ENCODE data around the gene ECSCR.
"Not testable (repeated sequence)": the region's sequence is repeated elsewhere in the genome, so short reads cannot be mapped to it uniquely, and the experiment has no call there.

Gene ECSCR

GRCh38 chr5:139446956-139447779 lies 15.4 kb downstream of the ECSCR start:
- DNase-seq = no peak
- intact Hi-C loops (cut with DNase I) = no loop called here

GRCh38 chr5:139445325-139446170 lies 17.0 kb downstream of the ECSCR start:
- no peak for DNase-seq
- intact Hi-C loops (cut with DNase I) = no loop called here

GRCh38 chr5:139443831-139444453 lies 18.6 kb downstream of the ECSCR start:
- no peak for DNase-seq
- intact Hi-C loops (cut with DNase I) = no loop called here

- intact Hi-C loops (cut with DNase I); DNase-seq: not testable (repeated sequence)
Measured at GRCh38 chr5:139440416-139440815, 22.1 kb downstream of the ECSCR start.

- intact Hi-C loops (cut with DNase I) = loop anchor here (1.0 to 5.0 kb wide), 2 partner anchors 73 to 122 kb away; partner anchors contain the start of gene UBE2D2
- DNase-seq = peak; percentile 95 to 100 (median 98)
Measured at GRCh38 chr5:139439013-139439903, 23.3 kb downstream of the ECSCR start, which contains the start of gene DNAJC18. DNAJC18 (minus strand) TSS chr5:139439525; CDS start chr5:139439445, 80 bp downstream.

GRCh38 chr5:139438707-139439012 lies 23.9 kb downstream of the ECSCR start:
- intact Hi-C loops (cut with DNase I) = loop anchor here (1.0 to 5.0 kb wide), 2 partner anchors 74 to 123 kb away; partner anchors contain the start of gene UBE2D2

GRCh38 chr5:139435676-139436075 lies 26.9 kb downstream of the ECSCR start:
- intact Hi-C loops (cut with DNase I) = loop anchor here (5.0 kb wide), 1 partner anchor 77 kb away; no protein-coding TSS in a partner anchor
- no peak for DNase-seq

More at GRCh38 chr5:139438707-139439012, 23.9 kb downstream of the ECSCR start:
- DNase-seq = no peak

GRCh38 chr5:139431706-139432105 lies 30.8 kb downstream of the ECSCR start:
- no peak for DNase-seq
- intact Hi-C loops (cut with DNase I) = no loop called here

GRCh38 chr5:139430015-139430414 lies 32.5 kb downstream of the ECSCR start:
- intact Hi-C loops (cut with DNase I) = no loop called here
- no peak for DNase-seq

GRCh38 chr5:139426203-139426885 lies 36.2 kb downstream of the ECSCR start:
- DNase-seq = no peak

GRCh38 chr5:139425497-139425896 lies 37.0 kb downstream of the ECSCR start:
- no peak for DNase-seq
- intact Hi-C loops (cut with DNase I) = no loop called here

More at GRCh38 chr5:139426203-139426885, 36.2 kb downstream of the ECSCR start:
- intact Hi-C loops (cut with DNase I) = no loop called here

GRCh38 chr5:139422307-139422893 lies 40.1 kb downstream of the ECSCR start:
- no peak for DNase-seq
- intact Hi-C loops (cut with DNase I) = loop anchor here (1.0 to 5.0 kb wide), 3 partner anchors 91 to 345 kb away; no protein-coding TSS in a partner anchor

- intact Hi-C loops (cut with DNase I) = loop anchor here (5.0 kb wide), 2 partner anchors 213 to 348 kb away; no protein-coding TSS in a partner anchor
Measured at GRCh38 chr5:139419226-139420192, 43.0 kb downstream of the ECSCR start.

GRCh38 chr5:139418793-139419192 lies 43.8 kb downstream of the ECSCR start:
- DNase-seq = peak in 1 of 10 donors; percentile 7
- intact Hi-C loops (cut with DNase I) = no loop called here

More at GRCh38 chr5:139419226-139420192, 43.0 kb downstream of the ECSCR start:
- DNase-seq = peak in 1 of 10 donors; percentile 5

GRCh38 chr5:139417214-139417613 lies 45.3 kb downstream of the ECSCR start:
- intact Hi-C loops (cut with DNase I) = no loop called here
- DNase-seq = peak in 2 of 10 donors; percentile 42 to 82

GRCh38 chr5:139416651-139417050 lies 45.9 kb downstream of the ECSCR start:
- peak in 1 of 10 donors; percentile 67 for DNase-seq
- intact Hi-C loops (cut with DNase I) = no loop called here

GRCh38 chr5:139415869-139416268 lies 46.7 kb downstream of the ECSCR start:
- intact Hi-C loops (cut with DNase I) = no loop called here
- DNase-seq = peak in 1 of 10 donors; percentile 2

Data from posterior cingulate gyrus (tissue), 11 donors.